GM23338 (cell line): ENCODE measurements around the gene SLC13A3. TPM values are rescaled to one million over a fixed set of nuclear protein-coding genes. Genes with fewer than 3 reads are reported as not detected.

Experiments
- ATAC-seq: fragments of 200-7000 bp; cut with Tn5 transposase; 3 replicates; pipeline ENCODE4 v1.9.1; 2020
- DNase-seq: peaks from one replicate; pipeline ENCODE4 v3.0.0-alpha.2; 2015; ENCODE audit warnings: low spot score
- H2AFZ ChIP-seq: fragments of 200-600 bp; sonication (generic); 2 replicates; pipeline ENCODE4 v1.8.0; 2016; ENCODE audit warnings: antibody characterized with exemption, mild to moderate bottlenecking, moderate library complexity
- H3F3A ChIP-seq: fragments of 200-600 bp; sonication (generic); replicated peaks from 2 replicates; pipeline ENCODE4 v1.8.0; 2017; ENCODE audit warnings: antibody characterized with exemption, mixed run types, low read depth
- H3K27ac ChIP-seq: fragments of 200-600 bp; sonication (generic); 2 replicates; pipeline ENCODE4 v1.6.1; 2016; ENCODE audit warnings: low read depth
- H3K27me3 ChIP-seq: fragments of 200-600 bp; sonication (generic); 2 replicates; pipeline ENCODE4 v1.8.0; 2016; ENCODE audit warnings: mild to moderate bottlenecking, mixed run types, moderate library complexity; ENCODE audit not compliant: insufficient read depth
- H3K36me3 ChIP-seq: fragments of 200-600 bp; sonication (generic); 2 replicates; pipeline ENCODE4 v1.8.0; 2016; ENCODE audit warnings: mild to moderate bottlenecking; ENCODE audit not compliant: insufficient read depth
- H3K4me1 ChIP-seq: fragments of 200-600 bp; sonication (generic); 2 replicates; pipeline ENCODE4 v1.8.0; 2016; ENCODE audit warnings: mild to moderate bottlenecking, moderate library complexity; ENCODE audit not compliant: insufficient read depth
- H3K4me2 ChIP-seq: fragments of 200-600 bp; sonication (generic); 2 replicates; pipeline ENCODE4 v1.7.1; 2017; ENCODE audit warnings: mixed run types
- H3K4me3 ChIP-seq: fragments of 200-600 bp; sonication (generic); 2 replicates; pipeline ENCODE4 v1.6.1; 2016; ENCODE audit warnings: mixed run types
- H3K79me2 ChIP-seq: fragments of 200-600 bp; sonication (generic); replicated peaks from 2 replicates; pipeline ENCODE4 v1.8.0; 2017; ENCODE audit warnings: mild to moderate bottlenecking; ENCODE audit not compliant: insufficient read depth
- H3K9me2 ChIP-seq: fragments of 200-600 bp; sonication (generic); 2 replicates; pipeline ENCODE4 v1.8.0; 2017; ENCODE audit not compliant: insufficient read depth
- H4K20me1 ChIP-seq: fragments of 200-600 bp; sonication (generic); replicated peaks from 2 replicates; pipeline ENCODE4 v1.8.0; 2017; ENCODE audit warnings: mild to moderate bottlenecking; ENCODE audit not compliant: insufficient read depth
- H3K27ac Mint-ChIP-seq: 2 replicates; pipeline ENCODE4 v1.8.0; 2020; ENCODE audit warnings: inconsistent platforms, mild to moderate bottlenecking, moderate library complexity, mixed read lengths
- H3K27me3 Mint-ChIP-seq: 3 replicates; pipeline ENCODE4 v1.8.0; 2022; ENCODE audit warnings: low read depth, mild to moderate bottlenecking, moderate library complexity, mixed read lengths, inconsistent platforms; ENCODE audit not compliant: insufficient read depth, poor library complexity
- H3K36me3 Mint-ChIP-seq: 3 replicates; pipeline ENCODE4 v1.8.0; 2021; ENCODE audit warnings: low read depth, mild to moderate bottlenecking, inconsistent platforms, moderate library complexity, mixed read lengths
- H3K4me1 Mint-ChIP-seq: 3 replicates; pipeline ENCODE4 v1.8.0; 2020; ENCODE audit warnings: mild to moderate bottlenecking, inconsistent platforms, mixed read lengths
- H3K4me3 Mint-ChIP-seq: 3 replicates; pipeline ENCODE4 v1.8.0; 2021; ENCODE audit warnings: moderate library complexity, mild to moderate bottlenecking, inconsistent platforms, mixed read lengths
- H3K9me3 Mint-ChIP-seq: 3 replicates; pipeline ENCODE4 v1.8.0; 2020; ENCODE audit warnings: moderate library complexity, mild to moderate bottlenecking, inconsistent platforms, mixed read lengths
- CTCF ChIP-seq, 2 experiments: fragments of 200-600 bp in 1 of 2; sonication (generic) in 1 of 2; conservative IDR thresholded peaks; 2 replicates each; pipeline versions ENCODE4 v1.5.1 to v1.6.1; 2016 to 2017; ENCODE audit warnings: antibody characterized with exemption in 2 of 2, low read depth in 2 of 2, mild to moderate bottlenecking in 2 of 2, moderate library complexity in 1 of 2
- POLR2AphosphoS5 ChIP-seq: IDR thresholded peaks from 2 replicates; pipeline ENCODE4 v1.6.1; 2016; ENCODE audit warnings: antibody characterized with exemption, low read depth
- REST ChIP-seq: IDR thresholded peaks from one replicate; pipeline ENCODE4 v1.6.1; 2018; ENCODE audit warnings: antibody characterized with exemption; ENCODE audit not compliant: unreplicated experiment
- polyA plus RNA-seq: library from polyadenylated mRNA; unstranded; fragments of >200 nt; fragmentation: Nextera tagmentation; extraction: Ambion mirVana; gene quantifications from 2 replicates; pipeline ENCODE4 v1.2.1, GENCODE V29; 2016
- total RNA-seq: library from RNA; depleted of rRNA; stranded (reverse); fragments of >200 nt; shearing (Covaris generic); gene quantifications from 2 replicates; pipeline ENCODE4 v1.2.3, GENCODE V29; 2014

The SLC13A3 gene
- total and polyA plus RNA-seq, 2 experiments from 2014 or later, result 8.6 to 9.1 TPM

DNA sequence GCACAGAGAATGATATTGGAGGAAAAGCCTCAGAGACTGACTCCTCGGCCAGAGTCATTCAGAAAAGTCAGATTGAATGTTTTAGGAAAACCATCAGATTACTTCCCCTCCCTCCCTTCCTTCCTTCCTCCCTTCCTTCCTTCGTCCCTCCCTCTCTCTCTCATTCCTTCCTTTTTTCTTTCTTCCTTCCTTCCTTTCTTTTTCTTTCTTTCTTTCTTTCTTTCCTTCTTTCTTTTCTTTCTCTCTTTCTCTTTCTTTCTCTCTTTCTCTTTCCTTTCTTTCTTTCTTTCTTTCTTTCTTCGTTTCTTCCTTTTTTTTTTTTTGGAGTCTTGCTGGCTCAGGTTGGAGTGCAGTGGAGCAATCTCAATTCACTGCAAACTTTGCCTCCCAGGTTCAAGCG lies 108.2 kb downstream of the SLC13A3 start:
- no peak overlapping the region for H3K4me2 ChIP-seq
- no peak for ATAC-seq

More for the DNA sequence above, 108.2 kb downstream of the SLC13A3 start:
- H3K9me3 Mint-ChIP-seq, result no peaks in the 10 kb centered on the region
- 0 out of 2 replicates have a peak, but pooled peaks cover 5% of the 10 kb centered on the region for H3K9me2 ChIP-seq
- no peak overlapping the region for H3K4me3 ChIP-seq
- H3K4me1 ChIP-seq, result no peaks in the 10 kb centered on the region
- no peak overlapping the region for H3K27ac Mint-ChIP-seq
- no peaks in the 10 kb centered on the region for H3K36me3 ChIP-seq
- no peak for DNase-seq
- H3K4me1 Mint-ChIP-seq, result peaks cover 11% of the 10 kb centered on the region
- H3F3A ChIP-seq, result no peaks in the 10 kb centered on the region
- H3K4me3 Mint-ChIP-seq, result no peak overlapping the region
- H2AFZ ChIP-seq, result no peak overlapping the region; the same call in 1 of the 2 replicates
- H3K79me2 ChIP-seq, result no peaks in the 10 kb centered on the region
- no peaks in the 10 kb centered on the region for H3K36me3 Mint-ChIP-seq
- H4K20me1 ChIP-seq, result no peaks in the 10 kb centered on the region
- H3K27me3 ChIP-seq, result no peaks in the 10 kb centered on the region
- no peak overlapping the region for H3K27ac ChIP-seq
- no peak for TF ChIP-seq POLR2AphosphoS5
- TF ChIP-seq CTCF (conservative IDR thresholded peaks at IDR 0.05; ENCODE audit: low read depth in 2 of 2), result no peak
- no peak for TF ChIP-seq REST
- H3K27me3 Mint-ChIP-seq, result peaks cover under 1% of the 10 kb centered on the region
